ENCODE data around the gene ARL14. TPM values are rescaled to one million over a fixed set of nuclear protein-coding genes. Genes with fewer than 3 reads are reported as not detected.

The ARL14 gene
- not detected for total RNA-seq

- intact Hi-C loops (cut with DNase I), result no loop called here
- Histone ChIP-seq H3K4me1 (replicated peaks) (no peaks in the 10 kb centered on the region), H3K27me3 (replicated peaks; ENCODE audit: insufficient read depth) (no peaks in the 10 kb centered on the region), H3K4me3 (no peak within 1 kb of the TSS), H3K9me3 (no peaks in the 10 kb centered on the region), H3K36me3 (no peaks in the 10 kb centered on the region), H3K27ac (no peak within 1 kb of the TSS)
- 85% methylated on average over 4 of the region's 4 CpGs for WGBS
- no peak for DNase-seq (ENCODE audit: low spot score)
- no peak for TF ChIP-seq POLR2A (IDR thresholded peaks at IDR 0.05)
- TF ChIP-seq CTCF (IDR thresholded peaks at IDR 0.05), result no peak
- TF ChIP-seq POLR2AphosphoS5 (IDR thresholded peaks at IDR 0.05), result no peak
Observed at GRCh38 chr3:160676547-160677303, at the start of gene ARL14. Gene ARL14 (plus strand): TSS chr3:160677160. CDS start chr3:160677347, 187 bp downstream.

- intact Hi-C loops (cut with DNase I), result no loop called here
- Histone ChIP-seq H3K9me3 (no peaks in the 10 kb centered on the region), H3K4me3 (no peak overlapping the region), H3K36me3 (no peaks in the 10 kb centered on the region), H3K27me3 (replicated peaks; ENCODE audit: insufficient read depth) (no peaks in the 10 kb centered on the region), H3K4me1 (replicated peaks) (no peaks in the 10 kb centered on the region), H3K27ac (no peak overlapping the region)
- DNase-seq (ENCODE audit: low spot score), result no peak
- 65% methylated on average over 2 of the region's 2 CpGs for whole genome bisulfite sequencing
- TF ChIP-seq POLR2AphosphoS5 (IDR thresholded peaks at IDR 0.05) (no peak), CTCF (IDR thresholded peaks at IDR 0.05) (no peak), POLR2A (IDR thresholded peaks at IDR 0.05) (no peak)
Observed at GRCh38 chr3:160629491-160629890, 47.5 kb upstream of the ARL14 start.

GRCh38 chr3:160633361-160634083 is 43.4 kb upstream of the ARL14 start:
- DNase-seq (ENCODE audit: low spot score), result no peak
- WGBS, result 69% methylated on average over 4 of the region's 4 CpGs
- intact Hi-C loops (cut with DNase I), result no loop called here
- no peaks in the 10 kb centered on the region for H3K27me3 ChIP-seq (replicated peaks; ENCODE audit: insufficient read depth)
- no peaks in the 10 kb centered on the region for H3K4me1 ChIP-seq (replicated peaks)
- no peak overlapping the region for H3K4me3 ChIP-seq
- no peak for TF ChIP-seq POLR2AphosphoS5 (IDR thresholded peaks at IDR 0.05)
- no peak for TF ChIP-seq POLR2A (IDR thresholded peaks at IDR 0.05)
- no peak for TF ChIP-seq CTCF (IDR thresholded peaks at IDR 0.05)
- H3K36me3 ChIP-seq, result no peaks in the 10 kb centered on the region
- no peaks in the 10 kb centered on the region for H3K9me3 ChIP-seq
- no peak overlapping the region for H3K27ac ChIP-seq

- intact Hi-C loops (cut with DNase I), result no loop called here
- DNase-seq (ENCODE audit: low spot score), result no peak
- Histone ChIP-seq H3K36me3 (no peaks in the 10 kb centered on the region), H3K4me1 (replicated peaks) (no peaks in the 10 kb centered on the region), H3K27ac (no peak overlapping the region), H3K27me3 (replicated peaks; ENCODE audit: insufficient read depth) (no peaks in the 10 kb centered on the region), H3K9me3 (no peaks in the 10 kb centered on the region), H3K4me3 (no peak overlapping the region)
- no peak for TF ChIP-seq POLR2A (IDR thresholded peaks at IDR 0.05)
- no peak for TF ChIP-seq CTCF (IDR thresholded peaks at IDR 0.05)
- no peak for TF ChIP-seq POLR2AphosphoS5 (IDR thresholded peaks at IDR 0.05)
Observed at GRCh38 chr3:160635213-160635612, 41.7 kb upstream of the ARL14 start.
